Endothelial cell of umbilical vein (primary cell): ENCODE results near the gene MYLK. TPM values are rescaled to one million over a fixed set of nuclear protein-coding genes. Genes with fewer than 3 reads are reported as not detected.

Source experiments
- BruUV-seq: library from RNA; stranded (reverse); fragments of 400-500 nt; replicated peaks from 2 replicates; lab custom pipeline; 2021; lab: Mats Ljungman, UMichigan
- CTCF ChIA-PET: fragments of 300-600, 350-600 bp; sonication (Branson Sonifier 250); formaldehyde crosslinking; loops from one replicate; lab custom pipeline; 2021; ENCODE audit warnings: antibody characterized with exemption, inconsistent platforms; lab: Charles Lee
- POLR2A ChIA-PET: fragments of 300-600, 350-600 bp; sonication (Branson Sonifier 250); formaldehyde crosslinking; loops from one replicate; lab custom pipeline; 2021; ENCODE audit warnings: antibody characterized with exemption, inconsistent platforms; lab: Charles Lee
- DNase-seq: peaks from one replicate; pipeline ENCODE4 v3.0.0-alpha.2; 2011; ENCODE audit warnings: low read depth, low spot score
- FAIRE-seq: peaks from 2 replicates; lab custom pipeline; 2011; peaks lifted over from hg19 to GRCh38; lab: Jason Lieb, UNC
- H2AFZ ChIP-seq: 2 replicates; pipeline ENCODE4 v1.6.0; 2012; ENCODE audit warnings: low read depth, low read length, control low read depth, inconsistent platforms
- H3K27ac ChIP-seq: 2 replicates; pipeline ENCODE4 v1.5.1; 2011; ENCODE audit warnings: low read depth, mild to moderate bottlenecking, control low read depth, low read length, moderate library complexity; ENCODE audit not compliant: insufficient read depth
- H3K27me3 ChIP-seq, 2 experiments: 2 replicates each; pipeline versions ENCODE4 v1.6.0 to v1.6.1; 2011; ENCODE audit warnings: low read length in 2 of 2, mixed read lengths in 1 of 2; ENCODE audit not compliant: control insufficient read depth in 2 of 2, insufficient read depth in 2 of 2
- H3K36me3 ChIP-seq, 2 experiments: 2 replicates in 1 of 2; 3 replicates in 1 of 2; pipeline ENCODE4 v1.5.1; 2011; ENCODE audit warnings: low read length in 2 of 2, mild to moderate bottlenecking in 1 of 2, moderate library complexity in 1 of 2; ENCODE audit not compliant: control insufficient read depth in 2 of 2, insufficient read depth in 2 of 2; ENCODE audit errors: extremely low read depth in 1 of 2
- H3K4me1 ChIP-seq: 3 replicates; pipeline ENCODE4 v1.5.1; 2011; ENCODE audit warnings: mild to moderate bottlenecking, low read length; ENCODE audit not compliant: control insufficient read depth, insufficient read depth; ENCODE audit errors: extremely low read depth
- H3K4me2 ChIP-seq: 2 replicates; pipeline ENCODE4 v1.6.1; 2011; ENCODE audit warnings: low read length, control low read depth, mixed read lengths; ENCODE audit not compliant: insufficient read depth
- H3K4me3 ChIP-seq, 3 experiments: fragments of 200-600 bp in 1 of 3; sonication (generic), shearing (Covaris generic) in 1 of 3; replicated peaks in 1 of 3; 2 replicates each; pipeline ENCODE4 v1.5.1; 2011 to 2016; ENCODE audit warnings: control low read depth in 3 of 3, low read length in 3 of 3, mild to moderate bottlenecking in 2 of 3, inconsistent platforms in 1 of 3, low read depth in 1 of 3, moderate library complexity in 1 of 3; ENCODE audit not compliant: insufficient read depth in 1 of 3
- H3K79me2 ChIP-seq: 2 replicates; pipeline ENCODE4 v1.6.0; 2012; ENCODE audit warnings: low read length, inconsistent platforms; ENCODE audit not compliant: control insufficient read depth, insufficient read depth
- H3K9ac ChIP-seq: replicated peaks from 2 replicates; pipeline ENCODE3; 2011; ENCODE audit warnings: low read length, control low read depth; ENCODE audit not compliant: insufficient read depth; ENCODE audit errors: extremely low read depth
- H3K9me1 ChIP-seq: replicated peaks from 3 replicates; pipeline ENCODE4 v1.6.0; 2011; ENCODE audit warnings: mild to moderate bottlenecking, low read length; ENCODE audit not compliant: control insufficient read depth, insufficient read depth; ENCODE audit errors: extremely low read depth
- H3K9me3 ChIP-seq: replicated peaks from 2 replicates; pipeline ENCODE4 v1.5.1; 2012; ENCODE audit warnings: low read length, inconsistent platforms; ENCODE audit not compliant: control insufficient read depth, insufficient read depth
- H4K20me1 ChIP-seq: replicated peaks from 2 replicates; pipeline ENCODE3; 2011; ENCODE audit warnings: mild to moderate bottlenecking, low read length; ENCODE audit not compliant: control insufficient read depth, insufficient read depth; ENCODE audit errors: extremely low read depth
- CTCF ChIP-seq, 2 donors: IDR thresholded peaks; 1 replicate in 1 of 2; 2 replicates in 1 of 2; pipeline ENCODE4 v1.5.1; 2011; ENCODE audit warnings: low read length in 2 of 2, mild to moderate bottlenecking in 2 of 2, moderate library complexity in 2 of 2, control low read depth in 1 of 2, inconsistent platforms in 1 of 2, low read depth in 1 of 2; ENCODE audit not compliant: insufficient read depth in 1 of 2; ENCODE audit errors: extremely low read depth in 1 of 2
- EZH2 ChIP-seq: IDR thresholded peaks from 2 replicates; pipeline ENCODE4 v1.6.1; 2012; ENCODE audit warnings: borderline replicate concordance, low read depth, mild to moderate bottlenecking, moderate library complexity, low read length, inconsistent platforms; ENCODE audit not compliant: severe bottlenecking
- GATA2 ChIP-seq: IDR thresholded peaks from 2 replicates; pipeline ENCODE4 v1.7.0; 2011; ENCODE audit warnings: low read depth, mild to moderate bottlenecking, moderate library complexity, mixed read lengths, low read length; ENCODE audit not compliant: insufficient read length, insufficient read depth
- MAX ChIP-seq: IDR thresholded peaks from 2 replicates; pipeline ENCODE4 v1.6.1; 2011; ENCODE audit not compliant: insufficient read depth, insufficient read length
- MYC ChIP-seq: IDR thresholded peaks from one replicate; pipeline ENCODE4 v1.6.1; 2011; ENCODE audit warnings: mild to moderate bottlenecking, low read depth, low read length
- POLR2A ChIP-seq: IDR thresholded peaks from 2 replicates; pipeline ENCODE4 v1.6.1; 2012; ENCODE audit warnings: low read depth, mild to moderate bottlenecking, control low read depth, low read length
- dilution Hi-C: fragments of 300-500 bp; cut with MboI; formaldehyde crosslinking; loops from one replicate; pipeline ENCODE4 v1.15.0; 2019; ENCODE audit warnings: low sequenced_read_pairs; ENCODE audit not compliant: extremely low pct_ligation_motif_present
- intact Hi-C: fragments of 100-400 bp; cut with micrococcal nuclease; formaldehyde crosslinking; loops from one replicate; pipeline ENCODE4 v1.10.0; 2022
- polyA plus RNA-seq, 4 experiments: library from polyadenylated mRNA; depleted of rRNA in 3 of 4; stranded (reverse) in 3 of 4; unstranded in 1 of 4; fragments of >200 nt; gene quantifications; 2 replicates each; pipeline versions ENCODE4 v1.2.1 to v1.2.3, GENCODE V29; 2011 to 2012; ENCODE audit warnings: missing spikeins in 1 of 4
- total RNA-seq: library from RNA; stranded (reverse); gene quantifications from 2 replicates; pipeline ENCODE4 v1.2.3, GENCODE V29; 2021

The MYLK gene
- total and polyA plus RNA-seq, 2 donors (not counting 3 experiments of a cell fraction or from before 2014, with no cell fraction given), result 10.0 to 22.2 TPM

- Histone ChIP-seq H3K9ac (no peak overlapping the region), H3K4me2 (no peak overlapping the region), H4K20me1 (no peaks in the 10 kb centered on the region), H3K27ac (no peak overlapping the region), H3K36me3 (no peaks in the 10 kb centered on the region), H3K9me3 (no peaks in the 10 kb centered on the region), H3K4me1 (peaks cover 6% of the 10 kb centered on the region), H2AFZ (no peak overlapping the region), H3K4me3 (no peak overlapping the region), H3K9me1 (no peaks in the 10 kb centered on the region), H3K79me2 (no peaks in the 10 kb centered on the region), H3K27me3 (no peaks in the 10 kb centered on the region)
- FAIRE-seq (peak; percentile 43), DNase-seq (no peak)
- TF ChIP-seq EZH2, result no peak
- TF ChIP-seq MAX, result no peak
- no peak for TF ChIP-seq POLR2A
- TF ChIP-seq GATA2, result no peak
- TF ChIP-seq MYC, result no peak
- TF ChIP-seq CTCF (IDR thresholded peaks at IDR 0.05; ENCODE audit: extremely low read depth in 1 of 2, insufficient read depth in 1 of 2, low read depth in 1 of 2, low read length in 2 of 2), result no peak
- CTCF ChIA-PET, result interaction anchor here (0.7 to 1.8 kb wide), 5 partner anchors 22 to 41 kb away, joined by 3 to 12 read pairs (median 4); no protein-coding TSS in a partner anchor
- POLR2A ChIA-PET, result no interaction called here
- no TSS peak for BruUV-seq
- intact Hi-C loops, result loop anchor here (10.0 kb wide), 1 partner anchor 1198 kb away; no protein-coding TSS in a partner anchor
- dilution Hi-C loops, result no loop called here
Observed at GRCh38 chr3:123682781-123683504, 201.2 kb downstream of the MYLK start.
